Measurements from ENCODE around the gene ZC3HAV1.
"Not testable (repeated sequence)": the region's sequence is repeated elsewhere in the genome, so short reads cannot be mapped to it uniquely, and the experiment has no call there.

Gene ZC3HAV1

GRCh38 chr7:139094596-139094995 is 14.9 kb downstream of the ZC3HAV1 start:
- ATAC-seq, result no peak
- TF ChIP-seq OSR1 (CRISPR knock-in tag; IDR thresholded peaks at IDR 0.05) (no peak), POU6F1 (CRISPR knock-in tag; IDR thresholded peaks at IDR 0.05; ENCODE audit: borderline replicate concordance, low read depth) (no peak), ZC3H10 (CRISPR knock-in tag; IDR thresholded peaks at IDR 0.05) (no peak), ISL1 (CRISPR knock-in tag; IDR thresholded peaks at IDR 0.05) (no peak), PPARA (CRISPR knock-in tag; IDR thresholded peaks at IDR 0.05; ENCODE audit: borderline replicate concordance) (no peak), ZNF70 (CRISPR knock-in tag; IDR thresholded peaks at IDR 0.05) (no peak), ZFP3 (CRISPR knock-in tag; IDR thresholded peaks at IDR 0.05) (no peak), TOX (CRISPR knock-in tag; IDR thresholded peaks at IDR 0.05; ENCODE audit: borderline replicate concordance) (no peak), ZNF8 (CRISPR knock-in tag; IDR thresholded peaks at IDR 0.05) (no peak), ZNF565 (CRISPR knock-in tag; conservative IDR thresholded peaks at IDR 0.05; ENCODE audit: low read depth) (no peak), CSDC2 (CRISPR knock-in tag; IDR thresholded peaks at IDR 0.05) (no peak), BACH2 (CRISPR knock-in tag; IDR thresholded peaks at IDR 0.05; ENCODE audit: borderline replicate concordance) (no peak), ARNTL (CRISPR knock-in tag; IDR thresholded peaks at IDR 0.05; ENCODE audit: borderline replicate concordance, low read depth) (no peak), GLIS3 (CRISPR knock-in tag; IDR thresholded peaks at IDR 0.05) (no peak), ZFP30 (CRISPR knock-in tag; IDR thresholded peaks at IDR 0.05) (no peak), CSRNP3 (CRISPR knock-in tag; IDR thresholded peaks at IDR 0.05) (no peak), TSHZ2 (CRISPR knock-in tag; IDR thresholded peaks at IDR 0.05) (no peak), SNAI2 (CRISPR knock-in tag; IDR thresholded peaks at IDR 0.05) (no peak), ESRRG (CRISPR knock-in tag; IDR thresholded peaks at IDR 0.05) (no peak), CREB5 (CRISPR knock-in tag; IDR thresholded peaks at IDR 0.05; ENCODE audit: low read depth) (no peak)

GRCh38 chr7:139094030-139094429 is 15.5 kb downstream of the ZC3HAV1 start:
- no peak for TF ChIP-seq ZC3H10 (CRISPR knock-in tag; IDR thresholded peaks at IDR 0.05)
- no peak for TF ChIP-seq GLIS3 (CRISPR knock-in tag; IDR thresholded peaks at IDR 0.05)
- no peak for TF ChIP-seq TOX (CRISPR knock-in tag; IDR thresholded peaks at IDR 0.05; ENCODE audit: borderline replicate concordance)
- TF ChIP-seq ZNF8 (CRISPR knock-in tag; IDR thresholded peaks at IDR 0.05), result no peak
- TF ChIP-seq CSRNP3 (CRISPR knock-in tag; IDR thresholded peaks at IDR 0.05), result no peak
- ATAC-seq, result no peak

- ATAC-seq, result not testable (repeated sequence)
Measured at GRCh38 chr7:139093512-139093911, 16.0 kb downstream of the ZC3HAV1 start.

Data from SK-N-SH treated with all-trans-retinoic acid at 6 μM for 48 hours (cell line).